HG02981 (cell line): Measurements from ENCODE around the gene RASGEF1C.

Experiments
- ATAC-seq: cut with Tn5 transposase; IDR thresholded peaks from one replicate; pipeline ENCODE4 v1.9.1; 2021; ENCODE audit warnings: mild to moderate bottlenecking, moderate library complexity; ENCODE audit not compliant: unreplicated experiment

Gene RASGEF1C

GRCh38 chr5:180209137-180209581 lies at the start of gene RASGEF1C:
RASGEF1C (minus strand) TSS chr5:180209211; CDS start chr5:180138052, 71,159 bp downstream.
- peak; percentile 76 for ATAC-seq

GRCh38 chr5:180253036-180253824 lies 44.2 kb upstream of the RASGEF1C start:
- ATAC-seq = no peak

- ATAC-seq = no peak
Observed at GRCh38 chr5:180251887-180252286, 42.9 kb upstream of the RASGEF1C start.

- ATAC-seq = no peak
Observed at GRCh38 chr5:180251141-180251540, 42.1 kb upstream of the RASGEF1C start.

GRCh38 chr5:180250329-180250728 lies 41.3 kb upstream of the RASGEF1C start:
- no peak for ATAC-seq

GRCh38 chr5:180241600-180241999 lies 32.6 kb upstream of the RASGEF1C start:
- ATAC-seq = no peak

GRCh38 chr5:180238631-180239030 lies 29.6 kb upstream of the RASGEF1C start:
- no peak for ATAC-seq

- no peak for ATAC-seq
Observed at GRCh38 chr5:180235846-180236245, 26.8 kb upstream of the RASGEF1C start.

- ATAC-seq = no peak
Observed at GRCh38 chr5:180235077-180235476, 26.1 kb upstream of the RASGEF1C start.

- no peak for ATAC-seq
Observed at GRCh38 chr5:180234271-180234670, 25.3 kb upstream of the RASGEF1C start.

- no peak for ATAC-seq
Observed at GRCh38 chr5:180233729-180234128, 24.7 kb upstream of the RASGEF1C start.

- ATAC-seq = no peak
Observed at GRCh38 chr5:180230017-180230416, 21.0 kb upstream of the RASGEF1C start.

GRCh38 chr5:180222056-180222455 lies 13.0 kb upstream of the RASGEF1C start:
- ATAC-seq = no peak

- no peak for ATAC-seq
Observed at GRCh38 chr5:180217797-180218196, 8.8 kb upstream of the RASGEF1C start.

- ATAC-seq = no peak
Observed at GRCh38 chr5:180216646-180217171, 7.7 kb upstream of the RASGEF1C start.

- no peak for ATAC-seq
Observed at GRCh38 chr5:180215783-180216630, 7.0 kb upstream of the RASGEF1C start.

GRCh38 chr5:180214870-180215770 lies 6.1 kb upstream of the RASGEF1C start:
- no peak for ATAC-seq

GRCh38 chr5:180213657-180214207 lies 4.7 kb upstream of the RASGEF1C start:
- ATAC-seq = no peak

GRCh38 chr5:180213256-180213600 lies 4.2 kb upstream of the RASGEF1C start:
- no peak for ATAC-seq
